ENCODE data around the gene IFRD1. TPM values are rescaled to one million over a fixed set of nuclear protein-coding genes. Genes with fewer than 3 reads are reported as not detected.
A peak's percentile ranks its signal among the peaks of the same experiment; 100 is the strongest.

IFRD1 gene
- total RNA-seq, 2 donors from 2014 or later, result 67.0 to 99.6 TPM

DNA sequence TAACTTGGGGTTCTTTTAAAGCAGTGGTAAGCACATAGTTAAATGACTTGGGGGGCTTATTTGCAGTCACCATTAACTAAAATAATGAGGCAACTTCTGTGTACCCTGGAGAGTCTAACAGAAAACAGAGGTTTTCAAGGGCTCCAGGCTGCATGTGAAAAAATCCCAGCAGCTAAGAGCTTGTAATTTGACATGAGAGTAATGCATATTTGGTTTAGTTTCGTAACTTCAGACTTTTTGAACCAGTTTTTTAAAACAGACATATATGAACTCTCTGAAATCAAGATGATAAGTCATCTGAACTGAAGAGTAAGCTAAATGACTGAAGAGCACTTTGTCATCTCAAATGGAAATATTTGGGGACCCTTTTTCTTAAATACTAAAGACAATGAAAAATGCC, 40.2 kb upstream of the IFRD1 start:
- H3K9me3 ChIP-seq, result no peaks in the 10 kb centered on the region
- no peak overlapping the region for H3K27ac ChIP-seq

DNA sequence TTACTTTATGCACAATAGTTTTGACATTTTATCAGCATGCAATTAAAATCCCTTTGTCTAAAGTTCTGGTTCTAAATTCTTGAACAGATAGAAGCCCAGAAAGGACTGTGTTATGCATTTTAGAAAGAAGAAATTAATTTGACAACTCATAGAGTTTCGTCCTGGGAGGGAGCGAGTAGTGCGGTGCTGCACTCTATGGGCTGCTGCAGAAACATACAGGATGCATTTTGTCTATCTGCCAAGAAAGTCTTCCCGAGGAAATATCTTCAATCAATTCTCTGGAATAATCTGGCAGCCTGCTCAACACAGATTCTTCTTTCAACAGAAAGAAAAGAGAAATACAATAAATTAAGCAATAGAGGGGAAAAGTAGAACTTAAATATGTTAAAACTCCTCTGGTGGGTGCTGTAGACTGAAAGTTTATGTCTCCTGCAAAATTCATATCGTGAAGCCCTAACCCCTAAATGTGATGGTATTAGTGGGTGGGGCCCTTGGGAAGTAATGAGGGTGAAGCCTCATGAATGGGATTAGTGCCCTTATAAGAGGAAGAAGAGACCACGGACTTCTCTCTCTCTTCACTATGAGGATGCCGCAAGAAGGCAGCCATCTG, 39.0 kb upstream of the IFRD1 start:
- Histone ChIP-seq H3K27me3 (replicated peaks; ENCODE audit: insufficient read depth) (no peaks in the 10 kb centered on the region), H3K9me3 (no peaks in the 10 kb centered on the region)
- ATAC-seq (ENCODE audit: insufficient number of reproducible peaks, low FRiP score, low read depth), result no peak

More for the DNA sequence above, 40.2 kb upstream of the IFRD1 start:
- no peaks in the 10 kb centered on the region for H3K27me3 ChIP-seq (replicated peaks; ENCODE audit: insufficient read depth)
- TF ChIP-seq, protein P1, sequence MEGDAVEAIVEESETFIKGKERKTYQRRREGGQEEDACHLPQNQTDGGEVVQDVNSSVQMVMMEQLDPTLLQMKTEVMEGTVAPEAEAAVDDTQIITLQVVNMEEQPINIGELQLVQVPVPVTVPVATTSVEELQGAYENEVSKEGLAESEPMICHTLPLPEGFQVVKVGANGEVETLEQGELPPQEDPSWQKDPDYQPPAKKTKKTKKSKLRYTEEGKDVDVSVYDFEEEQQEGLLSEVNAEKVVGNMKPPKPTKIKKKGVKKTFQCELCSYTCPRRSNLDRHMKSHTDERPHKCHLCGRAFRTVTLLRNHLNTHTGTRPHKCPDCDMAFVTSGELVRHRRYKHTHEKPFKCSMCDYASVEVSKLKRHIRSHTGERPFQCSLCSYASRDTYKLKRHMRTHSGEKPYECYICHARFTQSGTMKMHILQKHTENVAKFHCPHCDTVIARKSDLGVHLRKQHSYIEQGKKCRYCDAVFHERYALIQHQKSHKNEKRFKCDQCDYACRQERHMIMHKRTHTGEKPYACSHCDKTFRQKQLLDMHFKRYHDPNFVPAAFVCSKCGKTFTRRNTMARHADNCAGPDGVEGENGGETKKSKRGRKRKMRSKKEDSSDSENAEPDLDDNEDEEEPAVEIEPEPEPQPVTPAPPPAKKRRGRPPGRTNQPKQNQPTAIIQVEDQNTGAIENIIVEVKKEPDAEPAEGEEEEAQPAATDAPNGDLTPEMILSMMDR (IDR thresholded peaks at IDR 0.05), result no peak
- no peak for DNase-seq (ENCODE audit: low spot score)
- no peak for ATAC-seq (ENCODE audit: insufficient number of reproducible peaks, low FRiP score, low read depth)
- H3K36me3 ChIP-seq, result no peaks in the 10 kb centered on the region
- H3K4me1 ChIP-seq (ENCODE audit: control insufficient read depth in 1 of 2, low read depth in 2 of 2), result no peaks in the 10 kb centered on the region
- H3K4me3 ChIP-seq, result no peak overlapping the region

DNA sequence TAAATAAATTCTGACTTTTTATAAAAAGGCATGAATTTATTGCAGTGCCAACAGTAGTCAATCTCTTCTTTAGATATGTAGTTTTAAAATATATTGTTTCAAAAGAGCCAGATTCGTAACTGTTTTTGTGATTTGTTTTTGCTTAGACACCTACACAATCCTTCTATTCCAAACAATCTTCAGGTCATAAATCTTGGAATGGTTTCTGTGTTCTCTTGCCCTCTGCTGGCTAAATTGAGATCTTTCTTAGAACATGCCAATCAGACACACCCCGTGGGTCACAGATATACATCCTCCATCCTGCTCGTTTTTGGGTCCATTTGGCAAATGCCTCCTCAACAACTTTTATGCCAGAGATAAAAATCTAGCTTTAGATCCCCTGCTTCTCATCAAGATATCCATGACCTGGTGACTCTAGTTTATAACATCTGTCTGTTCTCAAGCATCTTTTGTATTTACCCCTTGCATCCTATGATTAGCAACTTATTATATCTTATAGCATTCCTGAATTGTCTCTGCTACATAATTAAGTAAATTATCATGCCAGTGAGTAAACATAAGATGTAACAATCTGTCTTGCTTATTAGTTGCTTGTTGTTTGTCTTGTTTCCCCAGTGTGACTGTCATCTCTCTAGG, 35.3 kb upstream of the IFRD1 start:
- H3K36me3 ChIP-seq, result no peaks in the 10 kb centered on the region
- TF ChIP-seq, protein P1 (IDR thresholded peaks at IDR 0.05), result peak; percentile 39
- no peak for DNase-seq (ENCODE audit: low spot score)
- H3K4me3 ChIP-seq, result no peak overlapping the region
- no peaks in the 10 kb centered on the region for H3K27me3 ChIP-seq (replicated peaks; ENCODE audit: insufficient read depth)
- ATAC-seq (ENCODE audit: insufficient number of reproducible peaks, low FRiP score, low read depth), result no peak
- H3K27ac ChIP-seq, result no peak overlapping the region
- no peaks in the 10 kb centered on the region for H3K9me3 ChIP-seq
- H3K4me1 ChIP-seq (ENCODE audit: control insufficient read depth in 1 of 2, low read depth in 2 of 2), result no peaks in the 10 kb centered on the region

More for the DNA sequence above, 39.0 kb upstream of the IFRD1 start:
- Histone ChIP-seq H3K27ac (no peak overlapping the region), H3K4me3 (no peak overlapping the region), H3K36me3 (no peaks in the 10 kb centered on the region), H3K4me1 (ENCODE audit: control insufficient read depth in 1 of 2, low read depth in 2 of 2) (no peaks in the 10 kb centered on the region)
- no peak for DNase-seq (ENCODE audit: low spot score)
- TF ChIP-seq, protein P1 (IDR thresholded peaks at IDR 0.05), result peak; percentile 43

DNA sequence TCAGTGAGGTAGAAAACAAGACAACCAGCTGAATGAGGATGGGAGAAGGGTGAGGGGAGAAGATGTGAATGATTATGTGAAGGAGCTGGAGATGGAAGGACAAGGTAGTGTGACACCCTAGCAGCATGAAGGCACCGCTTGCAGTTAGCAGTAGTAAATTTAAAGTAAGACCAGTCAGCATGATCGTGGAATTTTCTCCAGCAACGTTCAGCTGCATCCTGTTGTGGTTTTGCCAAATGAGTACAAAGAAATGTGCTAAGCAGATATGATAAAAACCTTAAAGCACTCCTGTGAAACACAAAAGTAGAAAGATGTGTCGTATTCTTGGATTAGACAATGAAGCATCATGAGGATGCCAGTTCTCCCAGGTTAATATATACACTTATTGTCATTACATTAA, 34.1 kb upstream of the IFRD1 start:
- TF ChIP-seq, protein P1 (IDR thresholded peaks at IDR 0.05), result no peak
- H3K4me3 ChIP-seq, result no peak overlapping the region
- DNase-seq (ENCODE audit: low spot score) (no peak), ATAC-seq (ENCODE audit: insufficient number of reproducible peaks, low FRiP score, low read depth) (no peak)
- H3K9me3 ChIP-seq, result no peaks in the 10 kb centered on the region
- H3K27ac ChIP-seq, result no peak overlapping the region
- no peaks in the 10 kb centered on the region for H3K36me3 ChIP-seq
- peaks cover 0 to 7% of the 10 kb centered on the region in 2 donors for H3K4me1 ChIP-seq (ENCODE audit: control insufficient read depth in 1 of 2, low read depth in 2 of 2)
- H3K27me3 ChIP-seq (replicated peaks; ENCODE audit: insufficient read depth), result no peaks in the 10 kb centered on the region

DNA sequence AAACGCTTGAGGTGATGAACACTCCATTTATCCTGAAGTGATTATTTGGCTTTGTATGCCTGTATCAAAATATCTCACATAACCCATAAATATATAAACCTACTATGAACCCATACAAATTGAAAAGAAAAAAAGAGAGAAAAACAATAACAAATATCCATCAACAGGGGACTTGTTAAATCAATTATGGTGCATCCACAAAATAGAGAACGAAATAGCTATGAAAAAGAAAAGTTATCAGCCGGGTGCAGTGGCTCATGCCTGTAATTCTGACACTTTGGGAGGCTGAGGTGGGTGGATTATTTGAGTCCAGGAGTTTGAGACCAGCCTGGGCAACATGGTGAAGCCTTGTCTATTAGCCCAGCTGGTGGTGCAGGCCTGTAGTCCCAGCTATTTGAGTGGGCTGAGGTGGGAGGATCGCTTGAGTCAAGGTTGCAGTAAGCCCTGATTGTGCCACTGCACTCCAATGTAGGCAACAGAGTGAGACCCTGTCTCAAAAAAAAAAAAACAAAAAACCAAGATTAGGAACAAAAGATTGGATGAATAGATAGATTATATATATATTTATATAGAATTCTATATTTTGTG, 30.6 kb upstream of the IFRD1 start:
- TF ChIP-seq, protein P1 (IDR thresholded peaks at IDR 0.05), result no peak
- no peak overlapping the region for H3K4me3 ChIP-seq
- H3K27ac ChIP-seq, result no peak overlapping the region
- no peaks in the 10 kb centered on the region for H3K36me3 ChIP-seq
- ATAC-seq (ENCODE audit: insufficient number of reproducible peaks, low FRiP score, low read depth), result no peak
- DNase-seq (ENCODE audit: low spot score), result no peak
- no peaks in the 10 kb centered on the region for H3K27me3 ChIP-seq (replicated peaks; ENCODE audit: insufficient read depth)
- peaks cover 15 to 17% of the 10 kb centered on the region in 2 donors for H3K4me1 ChIP-seq (ENCODE audit: control insufficient read depth in 1 of 2, low read depth in 2 of 2)
- no peaks in the 10 kb centered on the region for H3K9me3 ChIP-seq
